ENCODE results near the gene NDUFAF8. TPM values are rescaled to one million over a fixed set of nuclear protein-coding genes. Genes with fewer than 3 reads are reported as not detected.
"Not testable (repeated sequence)": the region's sequence is repeated elsewhere in the genome, so short reads cannot be mapped to it uniquely, and the experiment has no call there.

The NDUFAF8 gene
- total RNA-seq, 1 donor from 2014 or later = 38.9 TPM

DNA sequence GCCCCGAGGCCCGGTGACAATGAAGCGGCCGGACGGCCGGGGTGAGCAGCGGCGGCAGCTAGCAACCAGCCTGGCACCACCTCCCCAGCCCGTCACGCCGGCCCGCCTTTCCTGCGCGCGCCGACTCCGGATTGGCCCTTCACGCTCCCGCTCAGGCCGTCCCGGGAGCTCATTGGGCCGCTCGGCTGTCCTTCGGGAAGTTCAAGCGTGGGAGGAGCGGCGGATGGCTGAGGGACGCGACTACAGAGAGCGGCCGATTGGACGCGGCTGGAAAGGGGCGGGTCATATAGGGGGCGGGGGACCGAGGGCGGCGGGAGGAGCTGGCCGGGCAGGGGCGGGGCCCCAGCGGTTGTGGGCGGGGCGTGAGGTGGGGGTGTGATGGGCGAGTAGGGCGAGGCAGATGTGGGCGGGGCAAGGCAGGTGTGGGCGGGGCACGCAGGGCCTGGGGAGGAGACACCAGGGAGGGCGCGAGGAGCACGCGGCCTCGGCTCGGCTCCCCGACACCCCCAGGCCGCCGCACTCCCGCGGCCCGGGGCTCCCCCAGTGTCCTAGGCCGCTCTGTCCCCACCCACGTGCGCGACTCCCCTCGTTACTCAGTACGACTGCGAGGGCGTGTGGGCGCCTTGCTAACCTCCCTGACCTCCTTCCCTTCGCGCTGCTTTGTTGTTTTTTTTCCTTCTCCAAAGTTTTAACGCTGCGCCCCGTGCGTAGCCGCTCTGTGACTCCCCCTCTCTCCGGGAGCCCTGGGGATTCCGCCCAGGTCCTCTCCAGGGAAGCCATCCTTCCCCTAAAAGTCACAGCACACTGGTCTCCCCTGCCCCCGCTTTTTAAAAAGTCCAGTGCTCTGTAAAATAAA is 16.0 kb upstream of the NDUFAF8 start, which contains the start of gene CEP131:
TSS of gene CEP131 (minus strand) at position 60 of the 856 bp plus-strand sequence. CDS start 2,909 bp downstream, outside the sequence.
- peak; percentile 100 for DNase-seq (ENCODE audit: extremely low spot score, unreplicated experiment)
- Mint-ChIP-seq H3K4me1 (ENCODE audit: unreplicated experiment) (peaks cover 17% of the 10 kb centered on the region), H3K36me3 (ENCODE audit: unreplicated experiment) (peaks cover 7% of the 10 kb centered on the region), H3K9me3 (ENCODE audit: unreplicated experiment) (no peaks in the 10 kb centered on the region), H3K27ac (ENCODE audit: unreplicated experiment) (peak within 1 kb of the TSS; percentile 50), H3K4me3 (ENCODE audit: unreplicated experiment) (peak within 1 kb of the TSS; percentile 78), H3K27me3 (ENCODE audit: unreplicated experiment) (no peaks in the 10 kb centered on the region)
- no peak for TF ChIP-seq CTCF (IDR thresholded peaks at IDR 0.05)

- no peaks in the 10 kb centered on the region for H3K27me3 Mint-ChIP-seq (ENCODE audit: unreplicated experiment)
- H3K36me3 Mint-ChIP-seq (ENCODE audit: unreplicated experiment) = peaks cover 11% of the 10 kb centered on the region
- peak overlapping the region; percentile 50 for H3K27ac Mint-ChIP-seq (ENCODE audit: unreplicated experiment)
- H3K4me1 Mint-ChIP-seq (ENCODE audit: unreplicated experiment) = peaks cover 17% of the 10 kb centered on the region
- peak overlapping the region; percentile 78 for H3K4me3 Mint-ChIP-seq (ENCODE audit: unreplicated experiment)
- no peak for TF ChIP-seq CTCF (IDR thresholded peaks at IDR 0.05)
- no peak for DNase-seq (ENCODE audit: extremely low spot score, unreplicated experiment)
- H3K9me3 Mint-ChIP-seq (ENCODE audit: unreplicated experiment) = no peaks in the 10 kb centered on the region
Observed at GRCh38 chr17:81223762-81224130, 15.4 kb upstream of the NDUFAF8 start.

DNA sequence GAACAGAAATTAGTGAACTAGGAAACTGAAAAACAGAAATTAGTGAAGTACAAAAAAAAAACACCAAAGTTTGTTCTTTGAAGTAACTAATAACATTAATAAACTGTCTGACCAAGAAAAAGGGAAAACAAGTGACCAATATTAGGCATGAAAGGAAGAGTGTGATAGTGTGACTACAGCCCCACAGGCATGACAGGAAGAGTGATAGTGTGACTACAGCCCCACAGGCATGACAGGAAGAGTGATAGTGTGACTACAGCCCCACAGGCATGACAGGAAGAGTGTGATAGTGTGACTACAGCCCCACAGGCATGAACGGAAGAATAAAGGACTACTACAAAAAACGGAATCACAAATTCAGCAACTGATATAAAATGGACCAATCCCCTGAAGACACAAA is 11.5 kb upstream of the NDUFAF8 start:
- not testable (repeated sequence) for H3K4me3 Mint-ChIP-seq (ENCODE audit: unreplicated experiment); H3K27me3 Mint-ChIP-seq (ENCODE audit: unreplicated experiment); H3K27ac Mint-ChIP-seq (ENCODE audit: unreplicated experiment); DNase-seq (ENCODE audit: extremely low spot score, unreplicated experiment); H3K9me3 Mint-ChIP-seq (ENCODE audit: unreplicated experiment); H3K4me1 Mint-ChIP-seq (ENCODE audit: unreplicated experiment)
- H3K36me3 Mint-ChIP-seq (ENCODE audit: unreplicated experiment) = peaks cover 20% of the 10 kb centered on the region

DNA sequence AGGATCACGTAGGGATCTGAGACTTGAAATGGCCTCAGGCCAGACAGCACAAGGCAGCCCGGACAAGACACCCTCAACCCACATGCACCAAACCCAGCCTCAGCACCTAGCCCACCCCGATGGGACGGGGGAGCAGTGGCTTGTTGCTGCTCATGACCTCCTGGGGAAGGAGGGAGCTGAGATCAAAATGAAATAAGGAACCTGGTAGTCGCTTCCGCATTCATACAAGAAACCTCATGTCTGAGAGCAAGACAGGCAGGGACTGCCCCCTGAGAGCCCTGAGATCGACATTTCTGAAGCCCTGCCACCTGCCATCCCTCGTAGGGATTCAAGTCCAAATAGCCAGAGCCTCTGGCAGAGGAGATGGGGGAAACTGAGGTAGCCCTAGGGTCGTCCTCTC is 10.7 kb upstream of the NDUFAF8 start:
- Mint-ChIP-seq H3K9me3 (ENCODE audit: unreplicated experiment) (no peaks in the 10 kb centered on the region), H3K27ac (ENCODE audit: unreplicated experiment) (no peak overlapping the region), H3K27me3 (ENCODE audit: unreplicated experiment) (no peaks in the 10 kb centered on the region), H3K4me3 (ENCODE audit: unreplicated experiment) (no peak overlapping the region), H3K4me1 (ENCODE audit: unreplicated experiment) (peaks cover 5% of the 10 kb centered on the region), H3K36me3 (ENCODE audit: unreplicated experiment) (peaks cover 20% of the 10 kb centered on the region)
- no peak for DNase-seq (ENCODE audit: extremely low spot score, unreplicated experiment)
- TF ChIP-seq CTCF (IDR thresholded peaks at IDR 0.05) = no peak

DNA sequence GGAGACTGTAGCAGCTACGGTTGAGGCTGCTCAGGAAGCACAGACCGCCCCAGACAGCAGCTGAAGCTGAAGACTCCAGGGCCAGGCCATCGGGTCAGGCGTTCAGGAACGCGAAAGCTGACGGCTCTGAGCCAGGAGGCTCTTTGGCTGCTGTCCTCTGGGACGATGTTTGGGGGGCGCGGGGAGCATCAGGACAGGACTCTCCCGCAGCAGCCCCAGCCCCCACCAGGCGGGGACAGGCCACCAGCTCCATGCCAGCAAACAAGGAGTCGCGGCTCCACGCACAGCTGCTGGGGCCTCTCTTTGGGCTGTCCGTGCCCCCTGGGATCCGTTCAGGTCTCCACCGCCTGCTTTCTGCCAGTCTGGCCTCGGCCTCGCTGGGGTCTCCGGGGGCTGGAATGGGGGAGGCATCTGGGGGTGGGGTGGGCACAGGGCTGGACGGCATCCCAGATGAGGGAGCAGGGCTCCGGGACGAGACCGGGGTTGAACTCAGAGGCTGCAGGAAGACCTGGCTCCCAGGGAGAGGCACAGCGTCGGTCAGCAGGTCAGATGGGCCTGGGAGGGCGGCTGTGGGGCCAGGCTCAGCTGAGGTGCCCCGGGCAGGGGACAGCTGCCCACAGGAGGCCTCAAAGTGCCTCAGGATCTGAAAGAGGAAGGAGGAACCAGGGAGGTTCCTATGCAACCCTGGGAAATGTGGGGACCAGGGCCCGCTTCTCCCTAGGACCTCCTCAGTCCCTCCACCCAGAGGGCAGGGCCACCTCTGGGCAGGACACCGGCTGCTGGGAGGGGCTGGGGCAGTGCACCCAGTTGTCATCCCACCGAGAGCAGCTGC is 10.1 kb upstream of the NDUFAF8 start:
- no peak for TF ChIP-seq CTCF (IDR thresholded peaks at IDR 0.05)
- no peaks in the 10 kb centered on the region for H3K4me1 Mint-ChIP-seq (ENCODE audit: unreplicated experiment)
- H3K27ac Mint-ChIP-seq (ENCODE audit: unreplicated experiment) = no peak overlapping the region
- no peaks in the 10 kb centered on the region for H3K9me3 Mint-ChIP-seq (ENCODE audit: unreplicated experiment)
- no peak overlapping the region for H3K4me3 Mint-ChIP-seq (ENCODE audit: unreplicated experiment)
- DNase-seq (ENCODE audit: extremely low spot score, unreplicated experiment) = no peak
- H3K27me3 Mint-ChIP-seq (ENCODE audit: unreplicated experiment) = no peaks in the 10 kb centered on the region
- peaks cover 20% of the 10 kb centered on the region for H3K36me3 Mint-ChIP-seq (ENCODE audit: unreplicated experiment)
